Measurements from ENCODE around the gene REPS1. TPM values are rescaled to one million over a fixed set of nuclear protein-coding genes. Genes with fewer than 3 reads are reported as not detected.

REPS1 gene
- total RNA-seq, 2 experiments from 2014 or later, result 40.0 to 53.9 TPM

DNA sequence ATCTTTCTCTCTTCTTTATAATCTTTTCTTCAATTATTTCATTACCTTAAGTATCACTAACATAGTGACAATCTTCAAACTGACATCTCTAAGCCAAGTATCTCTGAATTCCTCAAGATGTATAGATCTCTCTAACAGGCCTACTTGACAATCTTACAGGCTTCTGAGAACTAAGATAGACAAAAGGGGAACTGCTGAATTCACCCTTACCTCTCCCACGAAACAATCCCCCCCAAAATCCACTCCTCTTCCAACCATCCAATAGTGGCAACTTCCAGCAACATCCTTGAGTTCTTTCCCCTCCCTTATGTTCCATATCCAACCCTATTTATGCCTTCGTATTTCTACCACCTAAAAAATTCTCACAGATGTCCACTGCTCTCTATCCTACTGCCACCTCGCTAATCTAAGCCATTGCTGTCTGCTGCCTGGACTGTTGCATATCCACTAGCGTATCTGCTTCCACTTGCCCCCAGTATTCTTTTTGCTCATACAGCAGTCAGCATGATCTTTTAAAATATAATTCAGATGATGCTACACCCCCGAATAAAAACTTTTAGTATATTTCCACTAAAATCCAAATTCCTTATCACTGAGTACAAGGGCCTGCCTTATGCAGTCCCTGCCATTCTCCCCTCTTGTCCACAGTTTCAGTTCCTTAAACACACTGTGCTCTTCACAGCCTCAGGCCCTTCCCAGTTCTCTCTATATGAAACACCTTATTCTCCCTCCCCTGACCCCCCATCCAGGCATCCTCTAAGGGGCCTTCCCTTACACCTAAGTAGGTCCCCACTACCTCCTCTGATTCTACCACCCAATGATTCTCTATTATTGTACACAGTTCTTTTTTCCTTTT lies 8.0 kb downstream of the REPS1 start:
- Histone ChIP-seq H4K20me1 (ENCODE audit: insufficient read depth, low read length) (peaks cover 40% of the 10 kb centered on the region), H3K27ac (ENCODE audit: low read depth, low read length, poor library complexity, severe bottlenecking) (no peak overlapping the region), H3K4me3 (ENCODE audit: low read depth, low read length, poor library complexity, severe bottlenecking) (no peak overlapping the region), H3K36me3 (ENCODE audit: insufficient read depth, low read length) (no peaks in the 10 kb centered on the region), H2AFZ (ENCODE audit: low read length) (no peak overlapping the region), H3K9me3 (ENCODE audit: low read length) (no peaks in the 10 kb centered on the region), H3K4me1 (ENCODE audit: insufficient read depth, low read length, poor library complexity, severe bottlenecking) (peaks cover 30% of the 10 kb centered on the region), H3K79me2 (ENCODE audit: insufficient read depth, low read depth, low read length) (peaks cover 97% of the 10 kb centered on the region), H3K9me2 (ENCODE audit: insufficient read depth, low read length) (no peaks in the 10 kb centered on the region), H3K4me2 (ENCODE audit: low read length) (no peak overlapping the region)
- CTCF ChIA-PET (ENCODE audit: unreplicated experiment), result no interaction called here
- intact Hi-C loops (cut with micrococcal nuclease; ENCODE audit: unreplicated experiment), result no loop called here
- POLR2A ChIA-PET, result no interaction called here
- no peak for TF ChIP-seq EZH2phosphoT487 (IDR thresholded peaks at IDR 0.05; ENCODE audit: borderline replicate concordance, low read depth, low read length)
- no peak for TF ChIP-seq CTCF (conservative IDR thresholded peaks at IDR 0.05; ENCODE audit: low read length)
- BruUV-seq (replicated peaks), result no TSS peak
- DNase-seq (ENCODE audit: low spot score), result peak; percentile 41

DNA sequence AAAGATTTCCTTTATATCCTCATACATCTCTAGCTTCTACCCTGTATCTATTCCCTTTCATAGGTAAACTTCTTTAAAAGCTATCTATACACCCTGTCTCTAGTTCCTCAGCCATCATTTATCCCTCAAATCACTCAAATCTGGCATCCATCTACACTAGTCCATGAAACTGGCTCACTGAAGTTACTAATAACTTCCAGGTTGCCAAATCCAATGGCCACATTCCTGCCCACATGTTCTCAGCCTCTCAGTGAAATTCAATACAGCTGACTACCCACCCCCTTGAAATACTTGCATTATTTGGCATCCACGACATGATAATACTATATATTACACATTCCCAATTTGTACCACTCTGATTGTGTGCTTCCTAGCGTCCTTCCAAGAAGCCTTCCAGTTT lies 8.7 kb downstream of the REPS1 start:
- no peak overlapping the region for H3K27ac ChIP-seq (ENCODE audit: low read depth, low read length, poor library complexity, severe bottlenecking)
- H3K9me3 ChIP-seq (ENCODE audit: low read length), result no peaks in the 10 kb centered on the region
- POLR2A ChIA-PET, result no interaction called here
- peaks cover 35% of the 10 kb centered on the region for H4K20me1 ChIP-seq (ENCODE audit: insufficient read depth, low read length)
- intact Hi-C loops (cut with micrococcal nuclease; ENCODE audit: unreplicated experiment), result no loop called here
- TF ChIP-seq EZH2phosphoT487 (IDR thresholded peaks at IDR 0.05; ENCODE audit: borderline replicate concordance, low read depth, low read length) (no peak), CTCF (conservative IDR thresholded peaks at IDR 0.05; ENCODE audit: low read length) (no peak)
- DNase-seq (ENCODE audit: low spot score), result no peak
- no TSS peak for BruUV-seq (replicated peaks)
- H3K4me3 ChIP-seq (ENCODE audit: low read depth, low read length, poor library complexity, severe bottlenecking), result no peak overlapping the region
- peaks cover 96% of the 10 kb centered on the region for H3K79me2 ChIP-seq (ENCODE audit: insufficient read depth, low read depth, low read length)
- peaks cover 23% of the 10 kb centered on the region for H3K4me1 ChIP-seq (ENCODE audit: insufficient read depth, low read length, poor library complexity, severe bottlenecking)
- H3K36me3 ChIP-seq (ENCODE audit: insufficient read depth, low read length), result no peaks in the 10 kb centered on the region; the same call in 1 of the 2 replicates
- no peak overlapping the region for H2AFZ ChIP-seq (ENCODE audit: low read length)
- no peak overlapping the region for H3K4me2 ChIP-seq (ENCODE audit: low read length)
- CTCF ChIA-PET (ENCODE audit: unreplicated experiment), result no interaction called here
- H3K9me2 ChIP-seq (ENCODE audit: insufficient read depth, low read length), result no peaks in the 10 kb centered on the region

- no peaks in the 10 kb centered on the region for H3K9me3 ChIP-seq (ENCODE audit: low read length)
- POLR2A ChIA-PET, result interaction anchor here (0.7 kb wide), 2 partner anchors 8 to 9 kb away, joined by 4 to 5 read pairs; no protein-coding TSS in a partner anchor
- peaks cover 39% of the 10 kb centered on the region for H4K20me1 ChIP-seq (ENCODE audit: insufficient read depth, low read length)
- H3K9me2 ChIP-seq (ENCODE audit: insufficient read depth, low read length), result no peaks in the 10 kb centered on the region
- CTCF ChIA-PET (ENCODE audit: unreplicated experiment), result no interaction called here
- intact Hi-C loops (cut with micrococcal nuclease; ENCODE audit: unreplicated experiment), result no loop called here
- peaks cover 23% of the 10 kb centered on the region for H3K4me1 ChIP-seq (ENCODE audit: insufficient read depth, low read length, poor library complexity, severe bottlenecking)
- H3K36me3 ChIP-seq (ENCODE audit: insufficient read depth, low read length), result no peaks in the 10 kb centered on the region; the same call in 1 of the 2 replicates
- no peak for TF ChIP-seq CTCF (conservative IDR thresholded peaks at IDR 0.05; ENCODE audit: low read length)
- no peak overlapping the region for H3K27ac ChIP-seq (ENCODE audit: low read depth, low read length, poor library complexity, severe bottlenecking)
- DNase-seq (ENCODE audit: low spot score), result no peak
- BruUV-seq (replicated peaks), result no TSS peak
- no peak overlapping the region for H2AFZ ChIP-seq (ENCODE audit: low read length)
- no peak overlapping the region for H3K4me2 ChIP-seq (ENCODE audit: low read length)
- H3K79me2 ChIP-seq (ENCODE audit: insufficient read depth, low read depth, low read length), result peaks cover 96% of the 10 kb centered on the region
- no peak overlapping the region for H3K4me3 ChIP-seq (ENCODE audit: low read depth, low read length, poor library complexity, severe bottlenecking)
Observed at GRCh38 chr6:138978229-138978628, 9.8 kb downstream of the REPS1 start.

All from OCI-LY7 (cell line).